Neuron (in vitro differentiated cells): Measurements from ENCODE around the gene THRA.
A peak's percentile ranks its signal among the peaks of the same experiment; 100 is the strongest.

Experiments used
- H2AFZ ChIP-seq: one replicate; pipeline ENCODE4 v1.6.1; 2013; ENCODE audit warnings: low read depth, mild to moderate bottlenecking, inconsistent platforms, low read length, moderate library complexity
- H3K27me3 ChIP-seq: one replicate; pipeline ENCODE4 v1.6.1; 2013; ENCODE audit warnings: low read length; ENCODE audit not compliant: insufficient read depth
- H3K36me3 ChIP-seq: one replicate; pipeline ENCODE4 v1.6.1; 2013; ENCODE audit warnings: low read length; ENCODE audit not compliant: insufficient read depth
- H3K4me1 ChIP-seq: one replicate; pipeline ENCODE4 v1.6.1; 2013; ENCODE audit warnings: low read length; ENCODE audit not compliant: insufficient read depth
- H3K4me3 ChIP-seq: 2 replicates; pipeline ENCODE4 v1.5.1; 2013; ENCODE audit warnings: mild to moderate bottlenecking, low read length, moderate library complexity
- H3K9me3 ChIP-seq: one replicate; pipeline ENCODE4 v1.6.1; 2013; ENCODE audit warnings: low read length

THRA gene

GRCh38 chr17:40089077-40089895, 26.5 kb downstream of the THRA start:
- Histone ChIP-seq H3K27me3 (no peaks in the 10 kb centered on the region), H3K36me3 (peaks cover 26% of the 10 kb centered on the region), H3K4me3 (no peak overlapping the region)

DNA sequence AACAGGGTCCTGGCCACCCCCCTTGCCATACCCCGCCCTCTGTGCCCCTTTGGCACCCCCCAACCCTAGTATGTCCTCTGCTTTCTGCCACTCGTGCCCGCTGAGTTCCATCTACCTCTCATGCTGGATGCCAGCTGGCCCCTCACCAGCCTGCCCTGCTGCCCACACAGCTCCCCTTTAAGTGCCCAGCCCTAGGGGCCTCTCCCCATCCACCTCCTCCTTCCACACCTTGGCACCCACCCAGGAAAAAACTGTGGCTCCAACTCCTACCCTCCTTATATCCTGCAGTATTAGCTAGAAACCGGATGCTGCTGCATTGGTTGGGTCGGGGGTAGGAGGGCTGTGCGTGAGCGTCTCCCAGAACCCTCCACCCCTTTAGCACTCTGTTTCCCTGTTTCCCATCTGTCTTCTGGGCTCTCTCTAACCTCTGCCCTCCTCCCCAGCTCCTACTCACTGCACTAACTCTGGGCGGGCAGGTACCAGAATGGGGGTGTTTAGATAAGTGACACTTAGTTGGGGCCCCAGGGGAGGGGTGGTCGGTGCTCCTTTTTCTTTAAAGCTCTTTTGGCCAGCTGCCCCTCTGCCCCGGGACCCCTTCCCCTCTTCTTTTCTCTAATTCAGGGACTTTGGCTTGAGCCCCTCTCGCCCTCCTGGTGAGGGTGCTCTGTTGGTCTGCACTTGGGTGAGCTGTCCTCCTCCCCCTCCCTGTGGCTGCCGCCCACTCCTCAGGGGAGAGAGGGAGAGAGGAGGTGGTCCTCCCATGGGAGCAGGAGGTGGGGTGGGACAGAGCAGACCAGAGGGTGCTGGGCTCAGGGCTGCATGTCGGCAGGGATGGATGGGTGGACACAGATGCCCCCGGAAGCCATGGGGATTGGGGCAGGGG, 27.7 kb downstream of the THRA start:
- no peak overlapping the region for H2AFZ ChIP-seq
- H3K4me1 ChIP-seq, result peaks cover 6% of the 10 kb centered on the region
- no peaks in the 10 kb centered on the region for H3K27me3 ChIP-seq
- no peak overlapping the region for H3K4me3 ChIP-seq
- peaks cover 29% of the 10 kb centered on the region for H3K36me3 ChIP-seq
- no peaks in the 10 kb centered on the region for H3K9me3 ChIP-seq

More at GRCh38 chr17:40089077-40089895, 26.5 kb downstream of the THRA start:
- no peaks in the 10 kb centered on the region for H3K9me3 ChIP-seq
- H2AFZ ChIP-seq, result no peak overlapping the region
- H3K4me1 ChIP-seq, result peaks cover 6% of the 10 kb centered on the region

GRCh38 chr17:40091691-40092397, 29.1 kb downstream of the THRA start:
- Histone ChIP-seq H2AFZ (no peak overlapping the region), H3K36me3 (peaks cover 22% of the 10 kb centered on the region), H3K9me3 (no peaks in the 10 kb centered on the region), H3K27me3 (no peaks in the 10 kb centered on the region), H3K4me1 (peaks cover 6% of the 10 kb centered on the region), H3K4me3 (no peak overlapping the region)

GRCh38 chr17:40092581-40092980, 29.8 kb downstream of the THRA start:
- Histone ChIP-seq H3K4me3 (no peak overlapping the region), H3K9me3 (no peaks in the 10 kb centered on the region), H3K27me3 (no peaks in the 10 kb centered on the region), H2AFZ (no peak overlapping the region), H3K36me3 (peaks cover 15% of the 10 kb centered on the region), H3K4me1 (peaks cover 6% of the 10 kb centered on the region)

- peaks cover 6% of the 10 kb centered on the region for H3K4me1 ChIP-seq
- H3K9me3 ChIP-seq, result no peaks in the 10 kb centered on the region
- no peak overlapping the region for H2AFZ ChIP-seq
- peaks cover 14% of the 10 kb centered on the region for H3K36me3 ChIP-seq
- no peak overlapping the region for H3K4me3 ChIP-seq
- no peaks in the 10 kb centered on the region for H3K27me3 ChIP-seq
Observed at GRCh38 chr17:40093005-40093579, 30.3 kb downstream of the THRA start.

GRCh38 chr17:40093580-40094201, 30.9 kb downstream of the THRA start:
- Histone ChIP-seq H3K27me3 (no peaks in the 10 kb centered on the region), H2AFZ (no peak overlapping the region), H3K4me1 (peaks cover 9% of the 10 kb centered on the region), H3K9me3 (no peaks in the 10 kb centered on the region), H3K4me3 (no peak overlapping the region), H3K36me3 (peaks cover 10% of the 10 kb centered on the region)

- no peaks in the 10 kb centered on the region for H3K9me3 ChIP-seq
- no peaks in the 10 kb centered on the region for H3K27me3 ChIP-seq
- peaks cover 8% of the 10 kb centered on the region for H3K36me3 ChIP-seq
- no peak overlapping the region for H3K4me3 ChIP-seq
- H3K4me1 ChIP-seq, result peaks cover 20% of the 10 kb centered on the region
- no peak overlapping the region for H2AFZ ChIP-seq
Observed at GRCh38 chr17:40094874-40095273, 32.1 kb downstream of the THRA start.

DNA sequence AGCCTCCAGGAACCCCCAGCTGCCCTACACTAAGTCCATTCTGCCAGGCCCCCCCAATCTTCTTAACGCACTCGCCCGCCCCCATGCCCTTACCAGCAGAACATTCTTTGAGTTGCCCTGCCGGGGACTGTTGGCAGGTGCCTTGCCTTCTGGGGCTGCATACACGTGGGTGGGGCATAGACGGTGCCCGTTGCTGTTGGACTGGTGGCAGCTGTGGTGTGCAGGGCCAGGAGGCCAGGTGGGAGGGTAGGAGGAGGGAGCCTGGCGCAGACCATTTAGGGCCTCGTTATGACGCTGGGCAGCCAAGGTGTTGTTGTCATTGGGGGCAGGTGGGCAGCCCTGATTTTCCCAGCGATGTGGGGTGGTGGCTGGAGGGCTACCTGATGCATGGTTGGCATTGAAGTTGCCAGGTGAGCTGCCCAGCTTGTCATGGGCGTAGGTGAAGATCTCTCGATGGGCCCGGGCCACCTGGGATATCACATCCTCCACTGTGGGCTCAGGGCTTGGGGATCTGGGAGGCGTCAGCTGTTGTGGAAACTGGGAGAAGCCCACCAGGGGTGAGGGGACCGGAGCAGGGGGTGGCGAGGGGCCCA, 32.7 kb downstream of the THRA start:
- no peak overlapping the region for H2AFZ ChIP-seq
- no peaks in the 10 kb centered on the region for H3K27me3 ChIP-seq
- H3K4me1 ChIP-seq, result peaks cover 25% of the 10 kb centered on the region
- H3K36me3 ChIP-seq, result peaks cover 8% of the 10 kb centered on the region
- no peak overlapping the region for H3K4me3 ChIP-seq
- H3K9me3 ChIP-seq, result no peaks in the 10 kb centered on the region

GRCh38 chr17:40095944-40096791, 33.4 kb downstream of the THRA start:
- Histone ChIP-seq H2AFZ (no peak overlapping the region), H3K36me3 (peaks cover 8% of the 10 kb centered on the region), H3K9me3 (no peaks in the 10 kb centered on the region), H3K4me1 (peaks cover 30% of the 10 kb centered on the region), H3K27me3 (no peaks in the 10 kb centered on the region), H3K4me3 (no peak overlapping the region)

DNA sequence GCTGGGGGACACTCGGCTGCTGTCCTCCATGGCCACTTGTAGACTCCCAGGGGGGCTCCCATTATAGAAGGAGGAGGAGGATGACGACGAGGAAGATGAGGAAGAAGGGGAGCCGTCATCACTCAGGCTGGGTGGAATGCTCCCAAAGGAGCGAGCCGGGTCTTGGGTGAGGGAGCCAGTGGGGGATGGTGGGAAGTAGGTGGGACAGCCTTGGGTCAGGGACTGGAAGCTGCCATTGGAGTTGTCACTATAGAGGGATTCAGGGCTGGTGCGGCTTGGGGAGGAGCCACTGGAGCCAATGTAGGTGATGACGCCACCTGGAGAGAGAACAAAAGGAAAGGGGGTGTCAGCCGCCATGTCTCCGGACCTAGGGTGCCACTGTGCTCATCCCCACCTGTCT, 34.3 kb downstream of the THRA start:
- no peaks in the 10 kb centered on the region for H3K27me3 ChIP-seq
- no peak overlapping the region for H3K4me3 ChIP-seq
- H3K9me3 ChIP-seq, result no peaks in the 10 kb centered on the region
- H2AFZ ChIP-seq, result no peak overlapping the region
- H3K4me1 ChIP-seq, result peaks cover 25% of the 10 kb centered on the region
- H3K36me3 ChIP-seq, result peaks cover 8% of the 10 kb centered on the region

- Histone ChIP-seq H3K4me3 (peak overlapping the region; percentile 50), H3K27me3 (no peaks in the 10 kb centered on the region)
Observed at GRCh38 chr17:40097931-40098845, 35.4 kb downstream of the THRA start.

More at GRCh38 chr17:40097931-40098845, 35.4 kb downstream of the THRA start:
- peaks cover 31% of the 10 kb centered on the region for H3K4me1 ChIP-seq
- no peak overlapping the region for H2AFZ ChIP-seq
- peaks cover 7% of the 10 kb centered on the region for H3K36me3 ChIP-seq
- no peaks in the 10 kb centered on the region for H3K9me3 ChIP-seq
